GM21786 (cell line): ENCODE results near the gene FIZ1.

Source experiments
- ATAC-seq: cut with Tn5 transposase; IDR thresholded peaks from one replicate; pipeline ENCODE4 v1.9.1; 2021; ENCODE audit not compliant: unreplicated experiment

Gene FIZ1

DNA sequence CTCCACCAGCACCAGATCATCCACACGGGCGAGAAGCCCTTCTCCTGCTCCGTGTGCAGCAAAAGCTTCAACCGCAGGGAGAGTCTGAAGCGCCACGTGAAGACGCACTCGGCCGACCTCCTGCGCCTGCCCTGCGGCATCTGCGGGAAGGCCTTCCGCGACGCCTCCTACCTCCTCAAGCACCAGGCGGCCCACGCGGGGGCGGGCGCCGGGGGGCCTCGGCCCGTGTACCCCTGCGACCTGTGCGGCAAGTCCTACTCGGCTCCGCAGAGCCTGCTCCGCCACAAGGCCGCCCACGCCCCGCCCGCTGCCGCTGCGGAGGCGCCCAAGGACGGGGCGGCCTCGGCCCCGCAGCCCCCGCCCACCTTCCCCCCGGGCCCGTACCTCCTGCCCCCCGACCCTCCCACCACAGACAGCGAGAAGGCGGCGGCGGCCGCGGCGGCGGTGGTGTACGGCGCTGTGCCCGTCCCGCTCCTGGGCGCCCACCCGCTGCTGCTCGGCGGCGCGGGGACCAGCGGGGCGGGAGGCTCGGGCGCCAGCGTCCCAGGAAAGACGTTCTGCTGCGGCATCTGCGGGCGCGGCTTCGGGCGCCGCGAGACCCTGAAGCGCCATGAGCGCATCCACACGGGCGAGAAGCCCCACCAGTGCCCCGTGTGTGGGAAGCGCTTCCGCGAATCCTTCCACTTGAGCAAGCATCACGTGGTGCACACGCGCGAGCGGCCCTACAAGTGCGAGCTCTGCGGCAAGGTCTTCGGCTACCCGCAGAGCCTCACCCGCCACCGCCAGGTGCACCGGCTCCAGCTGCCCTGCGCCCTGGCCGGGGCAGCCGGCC, 15.6 kb upstream of the FIZ1 start:
- no peak for ATAC-seq

- no peak for ATAC-seq
Measured at GRCh38 chr19:55613930-55614710, 14.8 kb upstream of the FIZ1 start.

DNA sequence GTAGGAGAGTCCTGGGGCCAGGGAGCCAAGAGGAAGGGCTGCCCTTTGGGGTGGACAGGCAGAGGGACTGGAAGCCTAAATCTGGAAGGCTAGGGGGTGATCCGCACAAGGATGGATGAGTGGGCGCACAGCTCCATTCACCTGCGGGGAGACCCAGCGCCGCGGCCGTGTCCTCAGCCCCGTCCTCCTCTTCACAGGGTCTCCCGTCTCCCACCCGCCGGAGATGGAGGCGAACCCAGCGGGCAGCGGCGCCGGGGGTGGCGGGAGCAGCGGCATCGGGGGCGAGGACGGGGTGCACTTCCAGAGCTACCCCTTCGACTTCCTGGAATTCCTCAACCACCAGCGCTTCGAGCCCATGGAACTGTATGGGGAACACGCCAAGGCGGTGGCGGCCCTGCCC, 14.1 kb upstream of the FIZ1 start:
- no peak for ATAC-seq

DNA sequence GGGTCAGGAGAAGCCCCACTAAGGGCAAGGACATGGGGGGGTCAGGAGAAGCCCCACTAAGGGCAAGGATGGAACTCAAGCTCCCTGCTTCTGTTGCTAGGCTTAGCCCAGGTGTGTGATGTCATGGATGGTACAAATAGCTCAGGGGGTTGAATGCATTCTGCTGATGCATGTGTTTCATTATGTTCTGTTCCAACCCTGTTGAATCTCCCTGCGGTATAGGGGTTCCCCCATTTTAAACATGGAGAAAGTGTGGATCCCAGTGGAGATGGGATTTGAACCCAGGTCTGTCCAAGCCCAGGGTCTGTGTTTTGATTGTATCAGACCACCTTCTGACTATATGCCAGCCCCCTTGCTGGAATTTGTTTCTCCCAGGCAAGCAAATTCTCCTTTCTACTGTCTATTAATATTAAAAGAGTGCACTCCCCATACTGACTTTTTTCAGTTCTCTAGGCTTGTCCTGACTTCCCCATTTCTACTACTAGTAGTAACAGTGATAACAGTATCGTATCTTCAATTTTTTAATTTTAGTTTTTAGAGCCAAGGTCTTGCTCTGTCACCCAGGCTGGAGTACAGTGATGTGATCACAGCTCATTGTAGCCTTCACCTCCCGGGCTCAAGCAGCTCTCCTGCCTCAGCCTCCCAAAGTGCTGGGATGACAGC, 12.8 kb upstream of the FIZ1 start:
- no peak for ATAC-seq

GRCh38 chr19:55611300-55611982, 12.1 kb upstream of the FIZ1 start:
- ATAC-seq: no peak

DNA sequence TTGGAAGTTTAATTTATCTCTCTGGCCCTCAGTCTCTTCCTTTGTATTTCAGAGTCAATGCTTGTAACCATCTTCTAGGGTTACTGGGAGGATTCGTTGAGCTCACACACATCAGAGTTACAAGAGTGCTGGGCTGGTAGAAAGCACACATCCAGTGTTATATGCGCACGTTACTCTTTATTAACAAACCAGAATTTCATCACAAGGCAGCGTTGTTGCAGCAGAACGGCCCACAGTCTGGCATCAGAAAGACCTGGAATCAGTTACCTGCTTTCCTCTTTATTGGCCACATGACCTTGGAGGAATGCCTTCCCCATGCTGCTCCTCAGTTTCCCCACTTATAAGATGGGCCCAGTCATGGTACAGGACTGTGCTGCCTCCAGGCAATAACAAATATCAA, 10.0 kb upstream of the FIZ1 start:
- ATAC-seq: no peak

DNA sequence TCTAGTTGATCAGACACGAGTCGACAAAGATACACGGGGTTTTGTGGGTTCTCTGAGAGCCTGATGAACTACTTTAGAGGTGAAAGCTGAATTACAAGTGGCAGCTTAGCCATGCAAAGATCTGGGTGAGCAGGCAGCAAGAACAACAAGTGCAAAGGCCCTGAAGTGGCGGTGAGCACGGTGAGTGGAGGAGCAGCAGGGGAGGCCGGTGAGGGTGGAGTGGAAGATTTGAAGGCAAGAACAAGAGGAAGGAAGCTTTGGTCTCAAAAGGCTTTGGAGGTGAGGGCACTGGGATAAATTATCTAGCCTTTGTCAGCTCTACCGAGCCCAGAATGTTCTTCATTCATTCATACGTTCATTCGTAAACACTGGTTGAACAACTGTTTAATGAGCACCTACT, 7.5 kb upstream of the FIZ1 start:
- ATAC-seq: no peak

DNA sequence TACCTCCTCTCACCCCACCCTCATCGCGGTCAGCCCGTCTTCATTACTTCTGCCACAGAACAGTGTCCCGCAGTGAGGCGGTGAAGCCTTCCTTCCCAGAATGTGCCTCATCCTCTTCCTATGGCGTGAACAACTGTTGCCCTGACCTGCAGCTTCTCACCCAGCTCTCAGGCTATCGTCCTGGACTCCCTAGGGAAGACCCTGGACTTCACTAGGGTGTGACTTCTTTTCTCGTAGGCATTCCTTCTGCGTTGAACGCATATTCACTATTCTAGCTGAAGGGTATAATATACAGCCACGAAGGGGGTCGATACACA, 7.1 kb upstream of the FIZ1 start:
- no peak for ATAC-seq

GRCh38 chr19:55605637-55606470, 6.5 kb upstream of the FIZ1 start, which contains the start of gene ZNF865:
Gene ZNF865, plus strand, starts transcription at chr19:55605647. Its CDS starts 7,972 bp downstream, at chr19:55613619.
- peak; percentile 34 for ATAC-seq

GRCh38 chr19:55605207-55605636, 5.9 kb upstream of the FIZ1 start:
- ATAC-seq: peak; percentile 67

- no peak for ATAC-seq
Measured at GRCh38 chr19:55603581-55604292, 4.4 kb upstream of the FIZ1 start.

DNA sequence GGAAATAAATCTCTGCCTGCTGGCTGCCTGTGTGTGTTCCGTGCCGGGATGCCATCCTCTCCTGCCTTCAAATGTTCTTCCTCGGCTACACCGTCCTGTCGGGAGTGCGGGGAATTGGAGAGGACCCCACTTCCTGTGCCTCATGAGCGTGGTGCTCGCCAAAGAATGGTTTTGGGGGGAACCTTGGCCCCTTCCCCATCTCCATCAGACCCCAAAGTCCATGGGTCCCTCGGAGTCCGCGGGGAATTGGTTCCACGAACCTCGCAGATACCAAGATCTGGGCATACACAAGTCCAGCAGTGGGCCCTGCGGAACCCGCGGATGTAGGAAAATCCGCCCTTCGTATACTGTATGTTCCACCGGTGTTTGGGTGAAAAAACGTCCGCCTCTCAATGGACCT, 3.8 kb upstream of the FIZ1 start:
- no peak for ATAC-seq

DNA sequence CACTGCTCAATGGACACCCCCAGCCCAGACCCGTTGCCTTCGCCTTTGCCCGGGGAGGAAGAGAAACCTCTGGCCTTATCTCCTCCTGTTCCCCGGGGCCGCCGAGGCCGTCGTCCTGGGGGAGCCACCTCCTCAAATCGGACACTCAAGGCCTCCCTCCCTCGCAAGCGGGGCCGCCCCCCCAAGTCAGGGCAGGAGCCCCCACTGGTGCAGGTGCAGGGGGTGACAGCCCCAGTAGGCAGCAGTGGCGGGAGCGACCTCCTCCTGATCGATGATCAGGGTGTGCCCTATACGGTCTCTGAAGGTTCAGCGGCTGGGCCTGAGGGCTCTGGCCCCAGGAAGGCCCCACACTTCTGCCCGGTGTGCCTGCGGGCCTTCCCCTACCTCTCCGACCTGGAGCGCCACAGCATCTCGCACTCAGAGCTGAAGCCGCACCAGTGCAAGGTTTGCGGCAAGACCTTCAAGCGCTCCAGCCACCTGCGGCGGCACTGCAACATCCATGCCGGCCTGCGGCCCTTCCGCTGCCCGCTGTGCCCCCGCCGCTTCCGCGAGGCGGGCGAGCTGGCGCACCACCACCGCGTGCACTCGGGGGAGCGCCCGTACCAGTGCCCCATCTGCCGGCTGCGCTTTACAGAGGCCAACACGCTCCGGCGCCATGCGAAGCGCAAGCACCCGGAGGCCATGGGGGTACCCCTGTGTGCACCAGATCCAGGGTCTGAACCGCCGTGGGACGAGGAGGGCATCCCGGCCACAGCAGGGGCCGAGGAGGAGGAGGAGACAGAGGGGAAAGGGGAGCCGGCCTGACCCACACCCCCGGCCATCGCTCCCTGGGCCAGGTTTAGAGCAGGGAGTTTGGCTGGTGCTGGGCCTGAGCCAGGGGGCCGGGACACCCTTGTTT, 3.0 kb upstream of the FIZ1 start:
- ATAC-seq: no peak

- no peak for ATAC-seq
Measured at GRCh38 chr19:55601084-55601483, 1.8 kb upstream of the FIZ1 start.

DNA sequence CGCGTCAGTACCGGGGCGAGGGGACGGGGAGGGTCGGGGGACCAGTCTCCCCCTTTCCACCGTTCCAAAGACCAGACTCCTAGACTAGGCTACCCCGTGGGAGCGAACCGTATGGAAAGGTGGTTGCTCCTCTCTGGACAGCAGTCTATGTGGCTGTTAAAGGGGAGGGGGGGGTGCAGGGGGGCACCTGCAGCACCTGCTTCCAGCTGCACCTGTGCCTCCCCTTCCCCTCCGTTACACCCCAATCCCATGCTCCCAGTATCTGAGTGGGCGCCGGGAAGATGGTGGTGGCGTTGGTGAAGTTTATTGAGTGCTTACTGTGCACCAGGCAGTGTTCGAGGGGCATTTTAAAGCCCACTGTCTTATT, 1.3 kb upstream of the FIZ1 start:
- ATAC-seq: no peak

GRCh38 chr19:55599842-55600661, 735 bp upstream of the FIZ1 start, which contains the start of gene ZNF524:
Gene ZNF524, plus strand, starts transcription at chr19:55600288. Its CDS starts 1,825 bp downstream, at chr19:55602113.
- ATAC-seq: peak; percentile 33

- ATAC-seq: peak; percentile 51
Measured at GRCh38 chr19:55598719-55599467, 424 bp downstream of the FIZ1 start.
